ENCODE measurements around the gene TRIM25.

The TRIM25 gene

DNA sequence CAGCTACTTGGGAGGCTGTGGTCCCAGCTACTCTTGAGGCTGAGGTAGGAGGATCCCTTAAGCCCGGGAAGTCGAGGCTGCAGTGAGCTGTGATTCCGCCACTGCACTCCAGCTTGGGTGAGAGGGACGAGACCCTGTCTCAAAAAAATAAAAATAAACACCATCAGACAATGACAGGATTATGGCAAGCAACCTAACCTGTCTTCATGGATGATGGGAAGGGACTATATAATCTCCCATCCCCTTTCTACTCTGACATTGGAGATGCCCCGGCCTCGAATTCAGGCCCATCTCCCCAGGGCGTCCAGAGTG, 893 bp downstream of the TRIM25 start:
- no peak overlapping the region for H3K4me3 ChIP-seq (ENCODE audit: low read length)
- no peaks in the 10 kb centered on the region for H3K79me1 ChIP-seq (ENCODE audit: low read length)
- no peak overlapping the region for H2BK15ac ChIP-seq (replicated peaks; ENCODE audit: low read depth)
- H3K56ac ChIP-seq (ENCODE audit: low read length) = no peak overlapping the region
- H3K36me3 ChIP-seq (ENCODE audit: control insufficient read depth, insufficient read depth, low read length) = no peaks in the 10 kb centered on the region
- H2BK120ac ChIP-seq (ENCODE audit: low read depth, low read length) = no peak overlapping the region
- no peak overlapping the region for H2BK5ac ChIP-seq (ENCODE audit: low read length)
- H3K4ac ChIP-seq (ENCODE audit: low read depth, low read length) = no peak overlapping the region
- no peak overlapping the region for H2AK5ac ChIP-seq (ENCODE audit: low read length)
- H4K5ac ChIP-seq (ENCODE audit: low read length) = no peak overlapping the region
- H3K4me1 ChIP-seq (ENCODE audit: control insufficient read depth, low read depth, low read length) = no peaks in the 10 kb centered on the region
- H3K79me2 ChIP-seq (ENCODE audit: control insufficient read depth, insufficient read depth, low read length) = no peaks in the 10 kb centered on the region
- H3K27me3 ChIP-seq (ENCODE audit: insufficient read depth, low read length, poor library complexity) = peaks cover 4% of the 10 kb centered on the region
- H3K18ac ChIP-seq (ENCODE audit: low read length) = no peak overlapping the region
- no peak overlapping the region for H3K4me2 ChIP-seq (ENCODE audit: low read length)
- no peak for DNase-seq
- WGBS (ENCODE audit: extremely low coverage, insufficient coverage, low lambda C conversion rate) = no CpG with 5 or more reads among the region's 7 CpGs
- H3K23ac ChIP-seq (ENCODE audit: low read length) = no peak overlapping the region
- H4K8ac ChIP-seq (ENCODE audit: low read depth, low read length) = no peak overlapping the region
- H3K9ac ChIP-seq (ENCODE audit: low read length) = no peak overlapping the region
- H3K27ac ChIP-seq (ENCODE audit: low read depth, low read length) = no peak overlapping the region

GRCh38 chr17:56912105-56912999, 1.5 kb downstream of the TRIM25 start:
- Histone ChIP-seq H3K79me2 (ENCODE audit: control insufficient read depth, insufficient read depth, low read length) (no peaks in the 10 kb centered on the region), H3K23ac (ENCODE audit: low read length) (no peak overlapping the region), H3K27me3 (ENCODE audit: insufficient read depth, low read length, poor library complexity) (peaks cover 4% of the 10 kb centered on the region), H3K4me3 (ENCODE audit: low read length) (no peak overlapping the region), H3K4ac (ENCODE audit: low read depth, low read length) (no peak overlapping the region), H2AK5ac (ENCODE audit: low read length) (no peak overlapping the region), H4K8ac (ENCODE audit: low read depth, low read length) (no peak overlapping the region), H3K4me1 (ENCODE audit: control insufficient read depth, low read depth, low read length) (no peaks in the 10 kb centered on the region), H2BK15ac (replicated peaks; ENCODE audit: low read depth) (no peak overlapping the region), H2BK120ac (ENCODE audit: low read depth, low read length) (no peak overlapping the region), H4K5ac (ENCODE audit: low read length) (no peak overlapping the region), H3K9ac (ENCODE audit: low read length) (no peak overlapping the region), H2BK5ac (ENCODE audit: low read length) (no peak overlapping the region), H3K56ac (ENCODE audit: low read length) (no peak overlapping the region), H3K79me1 (ENCODE audit: low read length) (no peaks in the 10 kb centered on the region), H3K4me2 (ENCODE audit: low read length) (no peak overlapping the region), H3K36me3 (ENCODE audit: control insufficient read depth, insufficient read depth, low read length) (no peaks in the 10 kb centered on the region), H3K27ac (ENCODE audit: low read depth, low read length) (no peak overlapping the region), H3K18ac (ENCODE audit: low read length) (no peak overlapping the region)
- no CpG with 5 or more reads among the region's 21 CpGs for WGBS (ENCODE audit: extremely low coverage, insufficient coverage, low lambda C conversion rate)
- DNase-seq = no peak

DNA sequence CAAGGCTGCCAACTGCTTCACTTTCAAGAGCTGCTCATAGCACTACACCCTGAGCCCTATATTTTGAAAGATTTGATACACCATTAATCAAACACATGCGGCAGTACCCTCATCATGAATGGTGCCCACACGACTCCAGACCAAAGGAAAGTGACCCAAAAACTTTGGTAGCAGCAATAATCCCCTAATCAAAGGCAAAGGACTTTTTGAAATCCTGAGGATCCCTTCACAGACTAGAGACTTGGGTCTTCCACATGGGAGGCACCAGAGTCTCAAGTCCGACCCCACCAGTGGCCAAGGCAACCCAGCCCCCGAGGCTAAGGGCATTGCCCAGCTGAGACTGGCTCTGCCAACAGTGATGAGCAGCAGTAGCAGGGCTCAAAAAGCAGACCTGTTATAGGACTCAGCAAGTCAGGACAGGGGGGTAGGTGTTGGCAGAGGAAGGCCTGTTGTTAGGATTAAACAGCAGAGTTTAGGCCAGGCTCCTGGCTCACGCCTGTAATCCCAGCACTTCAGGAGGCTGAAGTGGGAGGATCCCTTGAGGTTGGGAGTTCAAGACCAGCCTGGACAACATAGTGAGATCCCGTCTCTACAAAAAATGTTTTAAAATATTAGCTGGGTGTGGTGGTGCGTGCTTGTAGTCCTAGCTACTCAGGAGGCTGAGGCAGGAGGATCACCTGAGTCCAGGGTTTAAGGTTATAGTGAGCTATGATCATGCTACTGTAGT, 3.2 kb downstream of the TRIM25 start:
- H3K23ac ChIP-seq (ENCODE audit: low read length) = no peak overlapping the region
- no peak overlapping the region for H3K9ac ChIP-seq (ENCODE audit: low read length)
- H3K4ac ChIP-seq (ENCODE audit: low read depth, low read length) = no peak overlapping the region
- H4K8ac ChIP-seq (ENCODE audit: low read depth, low read length) = no peak overlapping the region
- no peaks in the 10 kb centered on the region for H3K79me1 ChIP-seq (ENCODE audit: low read length)
- H3K36me3 ChIP-seq (ENCODE audit: control insufficient read depth, insufficient read depth, low read length) = no peaks in the 10 kb centered on the region
- WGBS (ENCODE audit: extremely low coverage, insufficient coverage, low lambda C conversion rate) = no CpG with 5 or more reads among the region's 7 CpGs
- H3K79me2 ChIP-seq (ENCODE audit: control insufficient read depth, insufficient read depth, low read length) = no peaks in the 10 kb centered on the region
- H2AK5ac ChIP-seq (ENCODE audit: low read length) = no peak overlapping the region
- H3K4me3 ChIP-seq (ENCODE audit: low read length) = no peak overlapping the region
- no peak overlapping the region for H2BK5ac ChIP-seq (ENCODE audit: low read length)
- H3K27ac ChIP-seq (ENCODE audit: low read depth, low read length) = no peak overlapping the region
- no peak overlapping the region for H4K5ac ChIP-seq (ENCODE audit: low read length)
- H2BK15ac ChIP-seq (replicated peaks; ENCODE audit: low read depth) = no peak overlapping the region
- DNase-seq = no peak
- no peaks in the 10 kb centered on the region for H3K4me1 ChIP-seq (ENCODE audit: control insufficient read depth, low read depth, low read length)
- H3K27me3 ChIP-seq (ENCODE audit: insufficient read depth, low read length, poor library complexity) = peaks cover 4% of the 10 kb centered on the region
- H2BK120ac ChIP-seq (ENCODE audit: low read depth, low read length) = no peak overlapping the region
- H3K18ac ChIP-seq (ENCODE audit: low read length) = no peak overlapping the region
- no peak overlapping the region for H3K4me2 ChIP-seq (ENCODE audit: low read length)
- no peak overlapping the region for H3K56ac ChIP-seq (ENCODE audit: low read length)

DNA sequence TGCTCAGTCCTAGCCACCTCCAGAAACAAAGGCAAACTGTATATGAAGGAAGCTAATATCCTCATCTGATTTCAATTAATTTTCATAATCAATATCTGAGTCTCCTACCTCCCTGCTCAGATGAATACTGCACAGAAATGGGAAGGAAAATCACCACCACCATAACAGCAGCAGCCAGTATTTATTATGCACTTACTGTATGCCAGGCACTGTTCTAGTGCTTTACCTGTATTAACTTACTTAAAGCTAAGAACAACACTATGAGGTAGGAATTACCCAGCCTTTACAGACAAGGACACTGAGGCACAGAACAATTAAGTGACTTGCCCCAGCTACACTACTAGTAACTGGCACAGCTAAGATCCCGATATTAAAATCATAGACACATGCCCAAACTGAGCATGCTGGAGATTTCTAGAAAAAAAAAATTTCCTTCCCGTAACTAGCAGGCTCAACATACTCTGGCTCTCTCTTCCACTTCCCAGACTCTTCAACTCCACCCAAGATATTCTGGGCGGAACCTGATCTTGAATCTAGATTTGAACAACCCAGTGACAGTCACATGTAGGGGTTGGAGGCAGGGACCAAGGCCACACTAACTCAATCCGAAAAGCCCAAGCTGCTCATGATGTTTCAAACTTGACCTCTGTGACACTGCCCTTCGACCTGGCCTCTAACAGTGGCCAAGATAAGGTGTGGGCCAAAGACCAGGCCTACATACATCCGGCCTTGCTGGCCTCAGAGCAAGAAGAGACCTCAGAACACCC, 3.9 kb downstream of the TRIM25 start:
- no peaks in the 10 kb centered on the region for H3K36me3 ChIP-seq (ENCODE audit: control insufficient read depth, insufficient read depth, low read length)
- H3K56ac ChIP-seq (ENCODE audit: low read length) = no peak overlapping the region
- no peak overlapping the region for H3K27ac ChIP-seq (ENCODE audit: low read depth, low read length)
- H2BK120ac ChIP-seq (ENCODE audit: low read depth, low read length) = no peak overlapping the region
- no peak overlapping the region for H3K23ac ChIP-seq (ENCODE audit: low read length)
- H3K4me1 ChIP-seq (ENCODE audit: control insufficient read depth, low read depth, low read length) = no peaks in the 10 kb centered on the region
- no peak overlapping the region for H2AK5ac ChIP-seq (ENCODE audit: low read length)
- no peak overlapping the region for H4K5ac ChIP-seq (ENCODE audit: low read length)
- no peak overlapping the region for H3K18ac ChIP-seq (ENCODE audit: low read length)
- no peak overlapping the region for H3K4ac ChIP-seq (ENCODE audit: low read depth, low read length)
- no CpG with 5 or more reads among the region's 6 CpGs for WGBS (ENCODE audit: extremely low coverage, insufficient coverage, low lambda C conversion rate)
- peaks cover 2% of the 10 kb centered on the region for H3K27me3 ChIP-seq (ENCODE audit: insufficient read depth, low read length, poor library complexity)
- no peak overlapping the region for H3K4me2 ChIP-seq (ENCODE audit: low read length)
- no peaks in the 10 kb centered on the region for H3K79me2 ChIP-seq (ENCODE audit: control insufficient read depth, insufficient read depth, low read length)
- no peak overlapping the region for H4K8ac ChIP-seq (ENCODE audit: low read depth, low read length)
- H2BK15ac ChIP-seq (replicated peaks; ENCODE audit: low read depth) = no peak overlapping the region
- no peaks in the 10 kb centered on the region for H3K79me1 ChIP-seq (ENCODE audit: low read length)
- no peak overlapping the region for H3K9ac ChIP-seq (ENCODE audit: low read length)
- H2BK5ac ChIP-seq (ENCODE audit: low read length) = no peak overlapping the region
- DNase-seq = no peak
- H3K4me3 ChIP-seq (ENCODE audit: low read length) = no peak overlapping the region

- no peak for DNase-seq
- Histone ChIP-seq H3K4me1 (ENCODE audit: control insufficient read depth, low read depth, low read length) (no peaks in the 10 kb centered on the region), H3K79me1 (ENCODE audit: low read length) (no peaks in the 10 kb centered on the region), H2BK120ac (ENCODE audit: low read depth, low read length) (no peak overlapping the region), H3K18ac (ENCODE audit: low read length) (no peak overlapping the region), H3K79me2 (ENCODE audit: control insufficient read depth, insufficient read depth, low read length) (no peaks in the 10 kb centered on the region), H3K4ac (ENCODE audit: low read depth, low read length) (no peak overlapping the region), H2BK5ac (ENCODE audit: low read length) (no peak overlapping the region), H3K27me3 (ENCODE audit: insufficient read depth, low read length, poor library complexity) (no peaks in the 10 kb centered on the region), H3K9ac (ENCODE audit: low read length) (no peak overlapping the region), H3K4me2 (ENCODE audit: low read length) (no peak overlapping the region), H2BK15ac (replicated peaks; ENCODE audit: low read depth) (no peak overlapping the region), H3K4me3 (ENCODE audit: low read length) (no peak overlapping the region), H3K56ac (ENCODE audit: low read length) (no peak overlapping the region), H3K36me3 (ENCODE audit: control insufficient read depth, insufficient read depth, low read length) (no peaks in the 10 kb centered on the region), H3K27ac (ENCODE audit: low read depth, low read length) (no peak overlapping the region), H4K5ac (ENCODE audit: low read length) (no peak overlapping the region), H2AK5ac (ENCODE audit: low read length) (no peak overlapping the region), H3K23ac (ENCODE audit: low read length) (no peak overlapping the region), H4K8ac (ENCODE audit: low read depth, low read length) (no peak overlapping the region)
- no CpG with 5 or more reads among the region's 9 CpGs for WGBS (ENCODE audit: extremely low coverage, insufficient coverage, low lambda C conversion rate)
Measured at GRCh38 chr17:56908001-56908542, 5.8 kb downstream of the TRIM25 start.

Data from mesendoderm (in vitro differentiated cells).